ENCODE measurements around the gene FOXD2.

DNA sequence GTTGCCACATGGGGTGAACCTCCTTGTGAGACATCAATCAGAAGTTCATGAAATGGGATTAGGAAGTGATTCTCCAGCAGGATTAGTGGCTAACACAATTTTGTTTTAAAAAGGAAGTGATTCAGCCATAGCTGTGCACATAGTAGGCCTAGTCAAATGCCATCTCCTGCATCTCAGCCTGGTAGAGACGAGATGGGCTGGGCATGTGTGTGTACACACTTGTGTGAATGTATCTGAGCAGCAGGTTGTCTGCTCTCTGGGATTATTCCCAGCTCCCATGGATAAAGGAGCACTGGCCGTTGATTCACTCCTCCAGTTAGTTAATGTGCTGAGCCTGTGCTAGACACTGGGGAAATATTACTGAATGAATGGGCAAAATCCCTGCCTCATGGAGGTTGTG, 19.7 kb upstream of the FOXD2 start:
- TF ChIP-seq TEAD4 (IDR thresholded peaks at IDR 0.05) = no peak
- no peak for TF ChIP-seq TCF12 (IDR thresholded peaks at IDR 0.05; ENCODE audit: low read depth)
